D341Med (cell line): ENCODE measurements around the gene ATG10.

ENCODE experiments used
- DNase-seq: peaks from one replicate; pipeline ENCODE4 v3.0.0; 2012; ENCODE audit warnings: low spot score

Gene ATG10

DNA sequence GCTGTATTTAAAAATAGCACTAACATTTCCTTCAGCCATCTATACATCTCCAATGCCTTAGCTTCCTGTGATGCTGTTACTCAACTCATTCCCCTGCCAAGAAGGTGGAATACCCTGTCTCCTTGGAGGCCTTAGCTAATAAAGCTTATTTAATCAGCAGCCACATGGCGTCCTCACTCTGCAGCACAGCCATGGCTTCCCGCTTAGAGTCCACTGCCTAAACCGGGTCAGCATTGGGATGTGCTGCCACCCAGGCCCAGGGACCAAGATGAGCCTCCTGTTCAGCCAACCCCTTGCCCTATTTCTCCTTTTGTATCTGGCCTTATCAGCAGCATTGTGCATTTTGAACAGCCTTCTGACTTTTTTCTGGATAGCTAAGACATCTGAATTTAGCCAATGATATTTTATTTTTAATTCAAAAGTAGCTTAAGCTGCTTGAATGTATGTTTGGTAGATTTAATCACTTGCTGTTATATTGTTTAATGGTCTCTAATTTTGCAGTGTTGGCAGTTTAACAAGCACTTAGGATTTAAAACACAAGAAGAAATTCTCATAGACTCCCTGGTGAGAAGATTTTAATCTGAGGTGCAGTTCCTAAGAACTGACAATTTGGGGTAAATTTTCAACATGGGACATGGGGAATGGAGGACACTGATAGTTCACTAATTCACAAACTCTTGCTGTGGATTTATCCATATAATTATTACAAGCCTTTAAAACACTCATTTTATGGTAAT, 193.3 kb downstream of the ATG10 start:
- peak; percentile 57 for DNase-seq

DNA sequence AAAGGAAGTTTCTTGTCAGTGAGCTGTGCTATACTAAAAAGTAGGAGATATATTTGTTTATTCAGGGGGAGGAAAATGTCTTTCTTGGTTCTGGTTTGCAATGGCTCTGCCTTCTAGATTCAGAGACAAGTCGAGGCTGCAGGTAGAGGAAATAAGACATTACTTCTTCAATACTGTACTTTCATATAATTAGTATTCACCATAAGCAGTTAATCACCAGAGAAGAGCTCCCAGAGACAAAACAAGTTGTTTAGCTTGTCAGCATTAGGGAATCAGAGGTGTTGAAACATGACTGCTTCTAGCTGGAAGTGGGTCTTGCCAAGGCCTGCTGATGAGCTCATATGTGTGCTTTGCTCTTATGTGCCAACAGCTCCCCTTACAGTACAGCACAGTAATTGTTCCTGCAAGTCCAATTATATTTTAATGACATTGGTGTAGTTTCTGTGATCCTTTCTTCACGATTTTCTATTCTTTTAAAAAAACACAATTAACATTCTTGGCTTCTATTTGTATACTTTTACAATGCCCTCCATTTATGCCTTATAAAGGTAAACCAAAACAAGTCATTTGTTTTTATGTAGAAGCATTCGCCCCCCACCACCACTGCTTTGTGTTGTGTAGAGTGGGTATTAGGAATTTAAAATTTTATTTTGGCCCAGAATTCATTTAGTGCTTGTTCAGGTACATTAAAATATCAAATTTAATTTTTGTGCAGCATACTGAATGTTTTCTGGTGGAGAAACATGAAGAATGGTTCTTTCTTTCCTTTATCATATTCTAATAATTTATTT, 194.1 kb downstream of the ATG10 start:
- DNase-seq, result peak; percentile 72

DNA sequence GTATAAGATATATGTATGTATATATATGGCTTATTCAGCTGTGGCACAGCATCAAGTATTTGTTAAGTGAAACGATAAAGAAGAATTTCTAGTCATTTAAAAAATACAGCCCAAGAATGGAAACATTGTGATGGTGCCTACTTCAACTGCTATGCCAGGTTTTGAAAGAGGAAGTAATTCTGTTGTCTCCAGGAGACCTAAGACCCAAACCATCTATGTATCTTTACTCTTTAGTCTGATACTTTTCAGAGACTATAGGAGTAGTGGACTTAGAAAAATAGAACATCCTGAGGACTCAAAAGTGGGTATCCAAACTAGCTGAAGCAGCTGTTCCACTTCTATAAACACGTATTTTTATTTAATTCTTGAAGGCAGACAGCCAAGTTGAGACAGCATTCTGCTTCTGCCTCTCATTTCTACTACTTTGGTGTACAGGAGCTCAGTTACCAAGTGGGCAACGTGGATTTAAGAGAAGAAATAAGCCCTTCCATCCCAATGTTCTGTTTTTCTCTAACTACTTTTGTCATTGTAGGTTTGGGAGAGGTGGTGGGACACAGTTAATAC, 195.6 kb downstream of the ATG10 start:
- DNase-seq, result no peak

DNA sequence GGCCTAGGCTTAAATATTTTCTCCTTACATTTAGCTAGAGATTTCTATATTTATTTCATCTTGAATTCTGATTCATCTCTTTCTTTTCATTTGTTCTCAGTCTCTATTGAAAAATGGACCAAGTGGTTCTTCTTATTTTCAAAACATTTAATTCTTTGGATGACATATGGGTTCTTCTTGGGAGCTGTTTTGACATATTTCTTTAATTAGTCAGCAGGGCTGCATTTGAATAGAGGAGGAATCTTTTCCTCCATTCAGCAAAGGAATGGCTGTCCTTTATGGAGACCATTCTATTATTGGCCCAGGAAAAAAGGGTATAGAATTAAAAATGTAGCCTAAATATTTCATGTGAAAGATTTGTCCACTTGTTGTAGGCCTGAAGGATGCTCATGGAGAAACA, 196.5 kb downstream of the ATG10 start:
- DNase-seq, result no peak

DNA sequence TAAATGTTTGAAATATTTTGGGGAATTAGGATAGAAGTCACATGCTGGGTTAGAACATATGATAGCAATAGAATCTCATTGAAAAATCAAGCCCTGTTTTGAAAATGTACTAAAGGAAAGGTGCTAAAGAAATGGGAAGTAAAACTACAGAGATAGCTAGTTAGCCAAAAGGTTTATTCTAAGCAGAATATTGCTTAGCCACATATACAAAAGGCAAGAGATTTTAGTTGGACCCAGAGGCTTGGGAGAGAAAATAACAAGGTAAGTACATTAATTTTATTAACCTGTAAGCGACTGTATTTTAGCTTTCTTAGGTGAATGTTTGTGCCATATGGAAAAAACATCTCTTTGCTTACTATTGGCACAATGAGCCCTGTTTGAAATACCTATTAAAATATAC, 198.1 kb downstream of the ATG10 start:
- DNase-seq, result no peak

DNA sequence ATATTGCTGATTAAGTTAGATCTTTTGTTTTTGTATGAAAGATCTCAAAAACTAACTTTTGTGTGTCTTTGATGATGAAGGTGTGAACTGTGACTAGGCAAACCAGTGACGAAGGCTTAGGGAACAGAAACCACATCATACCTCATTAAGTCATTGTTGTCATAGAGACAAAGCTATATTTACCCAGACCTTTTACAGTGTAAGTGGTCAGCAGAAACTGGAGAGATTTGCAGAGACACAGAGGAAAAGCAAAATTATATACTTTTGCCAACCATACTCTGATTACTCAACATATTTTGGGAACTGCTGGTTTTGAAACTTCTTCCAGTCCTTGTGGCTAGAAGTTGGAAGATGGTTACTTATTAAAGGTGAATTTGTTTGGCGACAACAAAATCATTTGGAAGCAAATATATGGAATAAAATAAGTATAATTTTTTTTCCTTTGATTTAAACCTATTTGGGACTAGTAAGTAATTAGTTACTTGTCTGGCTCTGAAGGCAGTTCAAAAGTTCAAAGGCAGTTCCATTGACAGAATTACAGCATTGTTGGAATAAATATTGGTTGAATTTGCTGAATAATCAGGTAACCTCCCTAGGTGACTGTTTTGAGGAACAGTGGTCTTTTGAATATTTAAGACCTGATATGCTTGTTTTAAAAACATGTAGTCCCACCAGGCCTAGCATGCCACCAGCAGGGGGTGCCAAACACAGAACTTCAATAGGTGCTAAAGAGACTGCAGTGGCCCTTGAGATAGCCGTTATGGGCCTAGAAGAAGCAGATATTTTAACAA, 202.5 kb downstream of the ATG10 start:
- peak; percentile 71 for DNase-seq

DNA sequence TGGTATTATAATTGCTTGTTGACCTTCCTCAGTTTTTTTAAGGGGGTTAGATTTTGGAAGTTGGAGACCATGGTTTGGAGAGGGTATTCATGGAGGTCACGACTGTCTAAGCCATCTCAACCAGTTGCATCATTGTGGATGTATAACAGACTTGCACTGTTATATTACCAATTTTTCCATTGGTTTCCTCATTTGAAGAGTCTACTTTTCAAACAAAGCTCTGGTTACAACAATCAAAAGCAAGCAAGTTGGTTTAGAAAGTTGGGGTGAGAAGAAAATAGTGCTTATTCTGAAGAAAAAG, 203.0 kb downstream of the ATG10 start:
- no peak for DNase-seq

DNA sequence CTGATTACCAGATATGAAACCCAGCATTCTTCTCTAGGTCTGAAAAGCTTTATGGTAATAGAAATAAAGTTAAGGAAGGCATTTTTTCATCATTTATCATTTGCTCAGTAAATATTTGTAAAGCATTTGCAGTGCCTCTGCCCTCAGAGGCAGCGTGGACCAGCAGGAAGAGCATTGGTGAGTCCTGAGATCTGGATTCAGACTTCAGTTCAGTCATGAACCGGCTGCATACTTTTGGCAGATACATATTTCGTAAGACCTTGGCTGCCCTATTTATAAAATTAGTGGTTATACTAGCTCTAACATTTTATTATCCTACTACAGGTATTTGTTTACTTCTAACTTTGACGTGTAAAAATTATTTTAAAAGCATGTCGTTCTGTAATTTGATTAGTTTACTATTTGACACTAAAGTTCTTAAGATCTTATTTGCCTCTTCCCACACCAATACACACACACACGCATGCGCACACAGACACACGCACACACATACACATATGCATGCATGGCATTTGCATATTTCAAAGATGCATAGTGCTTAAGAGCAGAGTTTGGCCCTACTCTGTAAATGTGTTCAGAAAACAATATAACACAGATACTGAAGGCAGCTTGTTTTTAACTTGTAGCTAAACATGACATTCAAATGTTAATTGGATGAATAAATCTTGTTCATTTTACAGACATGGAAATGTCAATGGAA, 204.4 kb downstream of the ATG10 start:
- DNase-seq, result no peak

DNA sequence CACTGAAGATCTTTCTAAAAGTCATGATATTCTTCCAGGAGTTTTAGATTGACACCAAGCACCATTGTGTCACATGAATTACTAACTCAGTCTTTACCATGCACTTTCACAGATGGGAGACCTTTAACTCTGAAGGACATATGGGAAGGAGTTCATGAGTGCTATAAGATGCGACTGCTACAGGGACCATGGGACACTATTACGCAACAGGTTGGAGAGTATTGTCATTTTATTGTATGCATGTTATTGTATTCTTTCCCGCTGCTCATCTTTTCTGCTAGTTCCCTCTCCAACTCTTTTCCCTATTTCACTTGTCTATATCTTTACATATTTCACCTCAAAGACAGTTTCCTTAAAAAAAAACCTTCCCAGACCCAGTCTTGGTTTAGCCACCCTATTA, 206.6 kb downstream of the ATG10 start:
- DNase-seq, result no peak

DNA sequence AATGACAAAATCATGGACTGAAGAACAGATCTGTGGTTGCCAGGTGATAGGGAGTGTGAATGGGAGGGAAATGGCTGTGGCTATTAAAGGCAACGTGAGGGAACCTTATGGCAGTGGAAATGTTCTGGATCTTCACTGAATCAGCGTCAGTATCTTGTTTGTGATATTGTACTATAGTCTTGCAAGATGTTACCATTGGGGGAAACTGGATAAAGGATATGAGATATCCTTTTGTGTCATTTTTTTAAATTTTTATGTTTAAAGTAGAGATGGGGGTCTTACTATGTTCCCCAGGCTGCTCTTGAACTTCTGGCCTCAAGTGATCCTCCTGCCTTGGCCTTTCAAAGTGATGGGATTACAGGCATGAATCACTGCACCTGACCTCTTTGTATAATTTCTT, 210.8 kb downstream of the ATG10 start:
- no peak for DNase-seq

DNA sequence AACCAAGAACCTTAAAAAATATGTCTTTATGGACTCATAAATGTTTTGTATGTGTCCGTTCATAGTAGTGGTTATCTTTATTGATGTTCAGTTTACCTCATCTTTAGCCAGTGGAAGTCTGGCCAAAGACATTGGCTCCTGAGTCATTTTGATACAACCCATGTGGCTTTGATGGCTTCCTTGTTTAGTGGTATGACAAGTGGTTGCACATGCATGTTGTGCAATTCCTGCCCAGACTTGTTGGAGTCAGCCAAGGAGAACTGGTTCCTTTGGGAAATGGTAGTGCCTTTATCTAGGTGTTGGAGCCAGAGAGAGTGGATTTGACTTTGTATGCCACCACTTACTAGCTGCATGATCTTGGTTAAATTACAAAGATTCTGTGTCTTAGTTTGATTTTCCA, 212.0 kb downstream of the ATG10 start:
- no peak for DNase-seq

DNA sequence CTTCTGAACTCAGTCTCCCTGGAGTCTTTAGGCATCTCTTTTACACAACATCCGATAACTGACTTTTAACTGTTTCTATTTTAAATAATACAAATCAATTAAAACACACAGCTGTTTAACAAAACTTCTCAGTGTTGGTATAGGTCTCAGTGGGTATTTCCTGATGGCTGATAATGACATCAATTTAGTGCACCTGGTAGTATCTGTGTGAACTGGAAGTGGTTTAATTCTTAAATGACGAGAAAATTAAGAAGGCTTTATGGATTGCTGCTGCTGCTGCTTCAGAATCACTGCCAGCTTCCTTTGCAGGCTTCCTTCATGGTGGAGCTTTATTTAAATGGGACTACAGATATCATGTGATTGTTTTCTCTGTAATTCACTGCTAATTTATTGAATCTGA, 214.0 kb downstream of the ATG10 start:
- no peak for DNase-seq

DNA sequence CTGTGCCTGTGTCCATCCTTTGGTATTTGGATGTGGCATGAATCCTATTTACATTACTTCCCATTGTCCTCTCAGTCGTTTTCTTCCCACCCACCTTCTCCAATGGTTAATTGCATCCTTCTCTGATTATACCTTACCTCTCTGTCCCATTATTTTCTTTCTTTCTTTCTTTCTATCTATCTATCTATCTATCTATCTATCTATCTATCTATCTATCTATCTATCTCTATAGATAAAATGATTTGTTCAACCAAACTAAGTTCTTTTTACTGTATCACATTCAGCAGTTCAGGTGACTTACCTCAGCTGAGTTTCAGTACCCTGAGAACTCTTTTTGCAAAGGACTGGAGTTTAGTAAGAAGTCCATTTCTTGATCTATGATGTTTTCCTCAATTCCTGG, 225.7 kb downstream of the ATG10 start:
- no peak for DNase-seq

DNA sequence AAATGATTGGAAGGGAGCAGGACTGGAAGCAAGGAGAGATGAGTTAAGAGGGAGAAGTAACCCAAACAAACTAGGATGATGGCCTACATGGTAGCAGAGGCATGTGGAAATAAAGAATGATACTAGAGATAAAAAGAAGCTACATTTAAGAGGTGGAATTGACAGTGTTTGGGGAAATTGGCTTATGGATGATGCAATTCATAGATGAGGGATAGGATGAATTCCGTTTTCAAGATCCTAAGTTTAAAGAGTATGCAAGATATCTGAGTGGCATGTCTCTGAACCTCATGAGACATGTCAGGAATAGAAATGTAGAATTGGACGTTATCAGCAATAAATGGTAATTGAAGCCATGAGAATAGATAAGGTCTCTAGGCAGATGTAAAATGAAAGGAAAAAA, 232.7 kb downstream of the ATG10 start:
- DNase-seq, result no peak

DNA sequence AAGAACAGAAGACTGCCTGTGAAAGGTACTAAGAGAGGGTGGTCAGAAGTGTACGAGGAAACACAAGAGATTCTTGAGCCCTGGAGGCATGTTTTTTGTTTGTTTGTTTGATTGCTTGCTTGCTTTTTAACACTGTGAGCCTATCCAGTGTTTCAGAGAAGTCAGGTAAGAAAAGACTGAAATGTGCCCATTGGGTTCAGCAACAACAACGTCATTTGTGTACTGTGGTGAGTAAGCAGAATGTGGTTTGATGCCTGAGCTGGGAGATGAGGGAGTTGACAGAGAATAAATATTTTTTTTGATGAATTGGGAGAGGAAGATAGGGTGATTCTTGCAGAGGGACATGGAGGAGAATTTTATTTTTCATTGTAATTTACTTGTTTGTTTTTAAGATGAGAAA, 233.2 kb downstream of the ATG10 start:
- DNase-seq, result no peak

DNA sequence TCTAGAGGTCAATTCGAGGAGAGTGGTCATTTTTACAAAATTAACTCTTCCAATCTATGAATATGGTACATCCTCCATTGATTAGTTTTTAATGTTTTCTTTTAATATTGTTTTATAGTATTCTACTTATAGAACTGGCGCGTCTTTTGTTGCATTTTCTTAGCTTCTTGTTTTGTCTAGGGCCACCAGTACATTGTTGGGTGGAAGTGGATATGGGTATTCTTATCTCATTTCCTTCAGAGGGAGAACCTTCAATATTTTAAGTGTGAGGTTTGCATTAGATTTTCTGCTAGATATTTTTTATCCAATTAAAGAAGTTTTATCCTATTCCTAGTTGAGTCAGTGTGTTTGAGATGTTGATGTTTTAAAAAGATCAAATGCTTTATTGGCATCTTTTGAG, 236.5 kb downstream of the ATG10 start:
- no peak for DNase-seq

DNA sequence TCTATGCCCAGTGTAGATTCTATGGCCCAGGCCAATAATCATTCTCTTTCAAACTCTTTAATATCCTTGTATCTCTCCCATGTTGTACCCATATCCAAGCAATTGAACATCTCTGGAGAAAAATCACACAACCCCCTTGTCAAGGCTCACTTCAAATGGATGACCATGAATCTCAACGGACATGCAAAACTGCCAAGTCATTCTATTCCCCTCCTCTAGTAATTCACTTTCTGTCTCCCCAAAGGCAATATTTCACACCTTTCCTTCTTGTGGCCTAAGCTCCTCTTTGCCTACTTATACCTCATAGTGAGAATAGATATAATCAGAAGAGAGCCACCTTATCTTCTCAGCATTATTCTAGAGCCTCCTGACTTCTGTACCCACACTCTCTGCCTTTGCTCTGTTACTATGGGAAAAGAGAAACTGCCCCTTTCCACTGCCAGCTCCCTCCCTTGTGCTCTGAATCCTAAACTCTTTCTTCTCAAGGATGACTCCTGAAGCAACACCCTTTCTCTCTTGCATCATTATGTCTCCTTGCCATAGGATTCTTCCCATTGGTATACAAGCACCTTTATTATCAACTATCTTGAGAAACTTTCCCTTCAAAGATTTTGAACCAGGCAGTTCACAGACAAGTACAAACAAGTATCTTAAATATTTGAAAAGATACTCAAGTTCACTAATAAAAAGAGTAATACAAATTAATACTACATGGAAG, 240.2 kb downstream of the ATG10 start:
- DNase-seq, result no peak

DNA sequence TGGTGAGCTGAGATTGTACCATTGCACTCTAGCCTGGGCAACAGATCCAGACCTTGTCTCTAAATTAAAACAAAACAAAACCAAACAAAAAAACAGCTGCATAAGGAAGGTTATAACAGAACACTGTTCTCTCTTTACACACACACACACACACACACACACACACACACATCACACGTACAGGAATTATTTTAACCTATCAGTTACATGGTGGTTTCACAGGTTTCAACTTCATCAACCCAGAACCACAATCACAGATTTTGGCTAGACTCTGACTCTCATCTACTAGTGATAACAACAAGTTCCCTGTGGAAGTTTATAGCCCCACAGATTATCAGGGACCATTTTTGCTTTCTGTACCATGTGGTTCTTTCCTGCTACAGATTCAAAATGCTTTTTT, 246.1 kb downstream of the ATG10 start:
- no peak for DNase-seq

DNA sequence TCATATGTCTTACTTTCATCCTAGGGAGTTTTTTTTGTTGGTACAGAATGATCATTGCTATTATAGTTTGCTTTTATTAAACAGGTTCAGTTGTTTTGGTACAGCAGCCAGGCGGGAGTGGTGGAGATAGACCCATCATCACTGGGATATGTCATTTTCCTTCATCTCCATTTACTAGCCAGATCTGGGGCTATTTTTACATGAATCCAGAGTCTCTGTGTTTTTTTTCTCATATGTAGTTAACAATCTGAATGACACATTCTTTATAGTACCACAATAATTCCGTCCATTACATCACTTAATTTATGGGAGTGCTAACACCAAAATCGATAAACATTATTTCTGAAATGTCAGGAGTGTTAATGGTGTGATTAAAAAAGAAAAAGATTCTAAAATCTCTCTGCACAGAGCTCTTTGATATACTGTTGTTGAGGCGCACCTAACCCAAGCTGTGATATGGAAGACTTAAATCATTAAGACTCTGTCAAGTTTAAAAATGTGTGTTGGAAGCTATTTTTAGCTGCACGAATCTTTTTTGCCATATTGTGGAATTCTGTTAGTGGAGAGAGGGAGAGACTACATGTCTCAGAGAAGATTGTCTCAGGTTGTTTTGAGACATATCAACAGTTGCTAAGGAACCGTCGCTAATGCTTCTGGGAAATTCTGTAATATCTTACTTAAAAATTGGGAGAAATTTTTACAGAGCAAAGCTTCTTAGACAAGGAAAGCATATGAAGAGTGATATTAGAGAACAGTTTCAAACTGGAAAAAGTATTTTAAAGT, 246.7 kb downstream of the ATG10 start:
- DNase-seq, result no peak

DNA sequence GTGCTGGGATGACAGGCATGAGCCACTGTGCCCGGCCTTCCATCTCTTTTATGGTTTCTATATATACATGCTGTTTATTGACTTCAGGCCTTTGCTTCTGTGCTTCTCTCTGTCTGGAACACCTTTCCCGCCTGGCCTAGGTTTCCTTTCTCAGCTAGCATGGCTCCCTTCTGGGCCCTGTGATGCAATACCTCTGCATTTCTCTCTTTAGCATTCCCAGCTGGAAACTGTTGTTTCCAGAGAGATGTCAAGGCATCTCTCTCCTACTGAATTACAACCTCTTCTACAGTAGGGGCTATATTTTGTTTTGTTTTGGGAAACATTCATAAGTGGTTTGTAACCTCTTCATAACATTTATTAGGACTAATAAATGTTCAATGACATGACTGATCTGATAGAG, 249.2 kb downstream of the ATG10 start:
- no peak for DNase-seq
